AG09309 (cell line): ENCODE results near the gene ATXN7L1.

Source experiments
- DNase-seq: peaks from one replicate; pipeline ENCODE4 v3.0.0-alpha.2; 2010; ENCODE audit warnings: low read depth
- H3K4me3 ChIP-seq: 2 replicates; pipeline ENCODE4 v1.5.1; 2011; ENCODE audit warnings: mild to moderate bottlenecking, low read depth, low read length, moderate library complexity; ENCODE audit not compliant: control insufficient read depth
- TF ChIP-seq, protein P1 (sequence below): IDR thresholded peaks from 2 replicates; pipeline ENCODE4 v1.5.1; 2011; ENCODE audit warnings: mild to moderate bottlenecking, low read depth, low read length, inconsistent platforms; ENCODE audit not compliant: insufficient read depth, control insufficient read depth; ENCODE audit errors: missing control alignments

Gene ATXN7L1

DNA sequence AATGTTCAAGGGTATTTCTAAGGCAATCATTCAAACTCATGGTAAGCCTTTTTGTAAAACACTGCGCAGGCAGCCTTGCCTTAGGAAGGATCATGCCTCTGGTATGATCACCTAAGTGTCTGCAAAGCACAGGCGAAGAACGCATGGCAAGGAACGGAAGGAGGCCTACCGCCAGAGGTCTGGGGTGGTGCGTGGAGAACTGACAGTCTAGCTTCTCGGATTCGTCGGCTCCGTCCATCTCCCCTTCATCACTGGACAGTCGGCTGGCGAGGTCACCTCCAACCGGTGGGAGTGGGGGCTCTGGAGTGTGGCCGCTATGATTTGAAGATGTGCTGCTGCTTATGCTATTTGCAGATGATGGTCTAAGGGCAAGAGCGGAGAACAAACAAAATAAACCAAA is 252.5 kb downstream of the ATXN7L1 start:
- no peak overlapping the region for H3K4me3 ChIP-seq
- TF ChIP-seq, protein P1, sequence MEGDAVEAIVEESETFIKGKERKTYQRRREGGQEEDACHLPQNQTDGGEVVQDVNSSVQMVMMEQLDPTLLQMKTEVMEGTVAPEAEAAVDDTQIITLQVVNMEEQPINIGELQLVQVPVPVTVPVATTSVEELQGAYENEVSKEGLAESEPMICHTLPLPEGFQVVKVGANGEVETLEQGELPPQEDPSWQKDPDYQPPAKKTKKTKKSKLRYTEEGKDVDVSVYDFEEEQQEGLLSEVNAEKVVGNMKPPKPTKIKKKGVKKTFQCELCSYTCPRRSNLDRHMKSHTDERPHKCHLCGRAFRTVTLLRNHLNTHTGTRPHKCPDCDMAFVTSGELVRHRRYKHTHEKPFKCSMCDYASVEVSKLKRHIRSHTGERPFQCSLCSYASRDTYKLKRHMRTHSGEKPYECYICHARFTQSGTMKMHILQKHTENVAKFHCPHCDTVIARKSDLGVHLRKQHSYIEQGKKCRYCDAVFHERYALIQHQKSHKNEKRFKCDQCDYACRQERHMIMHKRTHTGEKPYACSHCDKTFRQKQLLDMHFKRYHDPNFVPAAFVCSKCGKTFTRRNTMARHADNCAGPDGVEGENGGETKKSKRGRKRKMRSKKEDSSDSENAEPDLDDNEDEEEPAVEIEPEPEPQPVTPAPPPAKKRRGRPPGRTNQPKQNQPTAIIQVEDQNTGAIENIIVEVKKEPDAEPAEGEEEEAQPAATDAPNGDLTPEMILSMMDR, result no peak

DNA sequence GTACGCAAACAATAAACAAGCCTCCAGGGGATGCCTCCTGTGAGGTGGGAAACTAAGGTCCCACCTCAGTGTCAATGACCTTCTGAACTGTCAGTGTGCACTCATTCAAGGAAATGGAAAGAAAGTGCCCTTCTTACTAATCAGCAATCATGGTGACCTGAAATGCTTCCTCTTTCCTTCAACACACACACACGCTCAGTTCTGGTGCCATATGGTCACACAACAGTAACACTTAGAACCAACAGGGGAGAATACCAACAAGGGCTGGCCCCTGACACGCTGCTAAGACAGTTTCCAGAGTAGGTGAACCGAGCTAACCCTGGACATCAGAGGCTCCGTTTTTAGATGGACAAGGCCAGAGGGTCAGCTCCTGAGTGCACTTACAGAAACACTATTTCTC is 253.0 kb downstream of the ATXN7L1 start:
- no peak for DNase-seq
- no peak overlapping the region for H3K4me3 ChIP-seq
- TF ChIP-seq, protein P1, result no peak

More for the DNA sequence above, 252.5 kb downstream of the ATXN7L1 start:
- DNase-seq, result no peak

DNA sequence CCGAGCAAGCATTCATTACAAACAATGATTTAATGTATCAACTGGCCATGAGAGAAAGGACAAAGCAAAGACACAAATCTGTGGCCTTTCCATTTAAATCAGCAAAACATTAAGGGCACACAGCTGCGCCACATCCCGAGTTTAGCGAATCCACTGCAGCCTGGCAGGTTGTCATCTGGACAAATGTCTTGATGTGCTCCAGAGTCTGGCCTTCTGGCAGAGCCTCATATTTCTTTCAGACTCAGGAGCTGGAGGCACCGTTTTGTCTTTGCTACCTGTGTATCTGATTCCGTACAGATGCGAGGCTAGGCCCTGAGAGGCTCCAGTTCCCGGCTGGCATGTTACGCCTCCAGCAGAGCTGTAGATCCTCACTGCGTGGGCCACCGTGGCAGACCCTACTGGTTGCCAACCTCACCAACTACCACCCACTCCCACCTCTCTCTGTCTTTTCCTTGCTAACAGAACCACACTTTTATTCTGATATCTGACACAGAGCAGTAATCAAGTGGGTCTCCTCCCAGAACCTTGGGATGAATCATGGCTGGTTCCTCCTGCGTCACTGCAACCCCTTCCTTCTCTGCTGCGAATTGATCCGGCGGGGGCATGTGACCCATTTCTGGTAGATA is 254.2 kb downstream of the ATXN7L1 start:
- no peak for DNase-seq
- TF ChIP-seq, protein P1, result no peak
- no peak overlapping the region for H3K4me3 ChIP-seq

DNA sequence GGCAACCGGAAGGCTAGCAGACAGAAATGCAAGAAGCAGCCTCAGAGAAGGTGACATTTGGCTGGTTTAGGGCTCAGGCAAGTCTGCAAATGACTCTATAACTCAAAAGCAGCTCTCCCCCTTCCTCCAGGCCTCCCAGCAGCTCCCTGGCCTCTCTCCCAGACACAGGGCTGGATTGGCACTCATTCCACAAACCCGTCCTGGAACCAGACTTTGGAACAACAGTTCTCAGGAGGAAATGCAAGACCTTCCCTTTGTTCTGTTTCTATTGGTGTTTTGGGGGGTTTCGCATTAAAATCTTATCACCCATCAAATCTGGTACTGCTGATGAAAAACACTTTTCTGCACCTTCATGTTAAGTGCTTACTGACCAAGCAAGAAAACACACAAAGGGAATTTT is 254.8 kb downstream of the ATXN7L1 start:
- no peak overlapping the region for H3K4me3 ChIP-seq
- TF ChIP-seq, protein P1, result no peak
- peak; percentile 7 for DNase-seq

DNA sequence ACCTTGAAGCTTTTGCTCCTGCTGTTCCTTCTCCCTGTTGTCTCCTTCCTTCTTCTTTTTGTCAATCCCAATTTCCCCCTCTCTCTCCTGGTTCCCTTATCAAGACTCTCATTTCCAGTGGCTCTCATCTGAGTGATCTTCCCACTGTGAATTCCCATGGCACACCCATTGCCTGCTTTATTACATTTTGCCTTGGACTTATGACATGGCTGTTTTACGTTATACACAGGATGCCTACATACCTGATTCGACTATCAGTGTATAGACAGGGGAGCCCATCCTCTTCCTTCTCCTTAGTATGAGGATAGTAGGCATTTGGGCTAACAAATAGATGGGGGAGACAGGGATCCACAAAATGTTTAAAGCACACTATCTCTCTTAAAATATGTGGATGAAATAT is 255.2 kb downstream of the ATXN7L1 start:
- H3K4me3 ChIP-seq, result no peak overlapping the region
- TF ChIP-seq, protein P1, result no peak
- DNase-seq, result no peak

DNA sequence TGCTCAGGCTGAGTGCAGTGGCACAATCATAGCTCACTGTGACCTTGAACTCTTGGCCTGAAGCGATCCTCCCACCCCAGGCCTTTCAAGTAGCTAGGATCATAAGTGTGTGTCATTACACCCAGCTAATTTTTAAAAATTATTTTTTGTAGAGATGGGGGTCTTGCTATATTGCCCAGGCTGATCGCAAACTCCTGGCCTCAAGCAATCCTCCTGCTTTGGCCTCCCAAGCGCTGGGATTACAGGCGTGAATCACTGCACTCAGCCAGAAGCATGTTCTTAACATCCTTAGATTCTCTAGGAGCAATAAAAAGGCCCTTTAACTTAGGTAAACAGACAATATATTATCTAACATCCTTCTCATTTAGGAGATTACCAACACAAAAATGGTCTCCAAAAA is 256.8 kb downstream of the ATXN7L1 start:
- TF ChIP-seq, protein P1, result no peak
- H3K4me3 ChIP-seq, result no peak overlapping the region
- DNase-seq, result no peak

DNA sequence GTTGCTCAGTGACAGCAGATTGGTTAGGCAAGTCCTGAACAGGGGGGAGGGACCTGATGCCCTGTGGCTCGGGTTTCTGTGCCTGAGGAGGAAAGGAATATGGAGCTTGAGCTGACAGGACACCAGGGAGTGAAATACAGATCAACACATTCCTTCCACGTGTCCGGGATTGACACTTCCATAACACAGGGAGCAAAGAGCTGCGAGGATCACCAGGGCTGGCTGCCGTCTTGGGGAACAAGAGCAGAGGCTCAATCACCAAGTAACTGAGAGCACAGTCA is 258.4 kb downstream of the ATXN7L1 start:
- no peak for DNase-seq
- H3K4me3 ChIP-seq, result no peak overlapping the region
- TF ChIP-seq, protein P1, result no peak
